HG03095 (cell line): Measurements from ENCODE around the gene ZDHHC9.

Source experiments
- ATAC-seq: cut with Tn5 transposase; IDR thresholded peaks from one replicate; pipeline ENCODE4 v1.9.1; 2021; ENCODE audit warnings: moderate library complexity; ENCODE audit not compliant: unreplicated experiment

Gene ZDHHC9

DNA sequence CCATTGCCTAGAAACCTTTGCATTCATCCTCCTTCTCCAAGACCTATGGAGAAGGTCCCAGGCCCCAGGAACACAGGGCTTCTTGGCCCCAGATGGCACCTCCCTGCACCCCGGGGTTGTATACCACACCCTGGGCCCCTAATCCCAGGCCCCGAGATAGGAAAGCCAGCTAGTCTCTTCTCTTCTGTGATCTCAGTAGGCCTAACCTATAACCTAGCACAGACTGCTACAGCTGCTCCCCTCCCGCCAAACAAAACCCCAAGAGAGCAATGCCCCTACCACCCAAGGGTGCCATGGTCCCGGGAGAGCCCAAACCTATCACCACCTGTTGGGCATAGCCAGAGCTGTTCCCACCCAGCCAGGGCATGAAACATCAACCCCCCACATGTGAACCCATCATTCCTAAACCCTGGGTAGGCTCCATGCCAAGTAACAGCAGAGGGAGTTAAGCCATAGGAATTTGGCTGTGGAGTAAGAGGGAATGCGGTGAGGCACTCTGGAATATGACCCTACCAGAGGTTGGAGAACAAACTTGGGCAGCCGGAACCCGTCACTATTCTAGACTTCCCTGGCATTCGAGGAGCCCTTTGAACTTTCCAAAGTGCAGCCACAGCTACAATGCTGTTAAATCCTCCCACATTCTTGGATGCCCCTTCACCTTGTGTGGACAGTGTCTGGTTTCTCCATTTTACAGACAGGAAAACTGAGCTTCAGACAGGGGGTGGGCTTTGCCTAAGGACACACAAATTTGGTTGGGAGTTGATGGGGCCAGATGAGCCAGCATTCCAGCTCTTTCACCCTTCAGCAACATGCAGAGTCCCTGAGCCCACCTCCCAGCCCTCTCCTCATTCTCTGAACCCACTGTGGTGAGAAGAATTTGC lies 74.9 kb downstream of the ZDHHC9 start:
- ATAC-seq, result no peak

DNA sequence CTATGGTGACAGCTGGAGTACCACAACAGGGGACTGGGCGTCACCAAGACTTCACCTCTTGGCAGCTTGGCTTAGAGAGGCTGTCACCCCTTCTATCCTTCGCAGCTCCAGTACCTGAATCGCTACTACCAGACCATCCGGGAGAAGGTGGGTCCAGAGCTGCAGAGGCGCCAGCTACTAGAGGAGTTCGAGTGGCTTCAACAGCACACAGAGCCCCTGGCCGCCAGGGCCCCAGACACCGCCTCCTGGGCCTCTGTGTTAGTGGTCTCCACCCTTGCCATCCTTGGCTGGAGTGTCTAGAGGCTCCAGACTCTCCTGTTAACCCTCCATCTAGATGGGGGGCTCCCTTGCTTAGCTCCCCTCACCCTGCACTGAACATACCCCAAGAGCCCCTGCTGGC lies 75.5 kb downstream of the ZDHHC9 start:
- no peak for ATAC-seq

DNA sequence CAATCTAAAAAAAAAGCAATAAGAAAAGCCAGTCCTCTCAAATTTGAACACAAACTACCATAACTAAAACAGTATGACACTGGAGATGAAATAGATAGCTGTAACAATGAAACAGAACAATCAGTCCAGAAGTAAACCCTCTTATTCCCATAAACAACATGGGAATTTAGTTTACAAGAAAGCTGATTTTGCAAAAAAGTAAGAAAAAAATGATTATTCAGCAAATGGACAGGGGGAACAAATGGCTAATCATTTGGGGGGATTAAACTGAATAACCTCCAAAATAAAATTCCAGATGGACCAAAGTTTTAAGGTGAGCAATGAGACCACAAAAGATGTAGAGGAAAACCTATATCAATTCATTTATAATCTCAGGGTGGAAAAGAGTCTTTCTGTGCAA lies 80.0 kb downstream of the ZDHHC9 start:
- no peak for ATAC-seq

DNA sequence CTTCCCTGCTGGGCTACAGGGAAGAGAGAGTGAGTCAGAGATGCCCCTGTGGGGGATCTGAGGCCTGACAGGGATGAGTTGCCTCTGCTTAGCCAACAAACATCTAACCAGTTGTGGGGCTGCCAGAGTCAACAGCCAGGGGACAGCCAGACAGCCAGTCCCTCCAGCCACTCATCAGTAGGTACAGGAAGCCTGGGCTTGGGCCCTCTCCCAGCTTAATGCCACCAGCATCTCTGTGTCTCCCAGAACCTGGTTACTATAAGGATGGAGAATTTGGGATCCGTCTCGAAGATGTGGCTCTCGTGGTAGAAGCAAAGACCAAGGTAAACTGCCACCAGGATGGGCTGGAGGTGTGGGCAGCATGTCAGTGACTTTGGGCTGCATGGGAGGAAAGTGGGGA lies 81.2 kb downstream of the ZDHHC9 start:
- no peak for ATAC-seq

DNA sequence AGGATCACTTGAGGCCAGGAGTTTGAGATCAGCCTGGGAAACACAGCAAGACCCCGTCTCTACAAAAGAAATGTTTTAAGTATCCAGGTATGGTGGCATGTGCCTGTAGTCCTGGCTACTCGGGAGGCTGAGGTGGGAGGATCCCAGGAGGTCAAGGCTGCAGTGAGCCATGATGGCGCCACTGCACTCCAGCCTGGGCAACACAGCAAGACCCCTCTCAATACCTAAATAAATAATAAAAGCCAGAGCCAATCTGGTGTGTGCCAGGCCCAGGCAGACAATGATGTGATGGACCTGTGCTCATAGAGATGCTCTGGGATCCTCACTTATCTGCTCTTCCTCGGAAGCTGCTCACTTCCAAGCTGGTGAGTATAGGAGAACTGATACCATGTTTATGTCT lies 82.1 kb downstream of the ZDHHC9 start:
- no peak for ATAC-seq

DNA sequence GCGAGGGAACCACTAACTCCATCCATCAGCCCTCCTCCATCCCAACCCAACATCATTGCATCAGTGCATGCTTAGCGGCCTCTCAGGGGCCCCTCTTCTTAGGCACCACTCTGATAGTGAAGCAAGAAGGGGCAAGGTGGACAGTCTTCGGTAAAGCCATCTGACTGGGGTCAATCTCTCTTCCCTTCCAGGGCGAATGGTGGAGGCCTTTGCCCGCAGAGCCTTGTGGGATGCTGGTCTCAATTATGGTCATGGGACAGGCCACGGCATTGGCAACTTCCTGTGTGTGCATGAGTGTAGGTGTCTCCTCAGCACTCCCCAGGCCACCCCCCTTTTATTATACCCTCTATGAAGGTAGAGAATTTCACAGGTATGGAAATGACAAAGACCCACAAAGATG lies 82.7 kb downstream of the ZDHHC9 start:
- no peak for ATAC-seq

DNA sequence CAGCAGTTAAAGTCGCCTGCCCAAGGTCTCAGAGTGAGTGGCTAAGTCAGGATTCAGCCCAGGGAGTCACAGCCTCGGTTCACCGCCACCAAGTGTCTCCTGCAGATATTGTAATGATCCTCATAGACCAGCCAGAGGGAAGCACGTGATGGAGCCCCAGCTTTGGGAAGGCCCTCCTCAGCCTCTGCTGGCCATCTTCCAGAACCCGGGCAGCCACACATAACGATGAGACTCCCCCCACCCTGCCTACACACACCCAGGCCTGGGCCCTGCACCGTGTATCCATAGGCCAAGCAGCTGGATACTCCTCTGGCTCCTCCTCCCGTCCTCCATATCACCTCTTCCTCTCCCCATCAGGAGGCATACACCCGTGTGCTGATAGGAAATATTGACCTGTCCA lies 83.5 kb downstream of the ZDHHC9 start:
- no peak for ATAC-seq

DNA sequence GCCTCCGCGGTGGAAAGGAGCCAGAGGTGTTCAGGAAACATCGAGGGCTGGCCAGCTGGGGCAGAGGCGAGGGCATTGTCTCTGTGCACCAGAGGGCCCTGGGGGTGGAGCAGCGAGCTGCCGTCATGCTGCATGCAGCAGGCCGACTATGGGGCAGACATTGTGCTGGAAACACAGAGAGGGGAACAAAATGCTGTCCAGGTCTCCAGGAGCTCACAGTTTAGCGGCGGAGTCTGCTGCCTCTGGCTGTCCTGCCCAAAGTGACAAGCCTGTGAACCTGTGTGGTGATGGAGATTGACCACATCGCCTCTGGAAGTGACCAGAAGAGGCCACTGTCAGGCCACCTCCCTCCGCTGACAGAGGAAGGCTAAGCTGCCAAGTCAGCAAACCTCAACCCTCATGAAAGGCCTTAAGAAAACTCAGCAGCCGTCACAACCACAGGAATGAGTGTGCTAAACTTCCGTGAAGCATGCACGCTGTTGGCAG lies 84.1 kb downstream of the ZDHHC9 start:
- no peak for ATAC-seq

DNA sequence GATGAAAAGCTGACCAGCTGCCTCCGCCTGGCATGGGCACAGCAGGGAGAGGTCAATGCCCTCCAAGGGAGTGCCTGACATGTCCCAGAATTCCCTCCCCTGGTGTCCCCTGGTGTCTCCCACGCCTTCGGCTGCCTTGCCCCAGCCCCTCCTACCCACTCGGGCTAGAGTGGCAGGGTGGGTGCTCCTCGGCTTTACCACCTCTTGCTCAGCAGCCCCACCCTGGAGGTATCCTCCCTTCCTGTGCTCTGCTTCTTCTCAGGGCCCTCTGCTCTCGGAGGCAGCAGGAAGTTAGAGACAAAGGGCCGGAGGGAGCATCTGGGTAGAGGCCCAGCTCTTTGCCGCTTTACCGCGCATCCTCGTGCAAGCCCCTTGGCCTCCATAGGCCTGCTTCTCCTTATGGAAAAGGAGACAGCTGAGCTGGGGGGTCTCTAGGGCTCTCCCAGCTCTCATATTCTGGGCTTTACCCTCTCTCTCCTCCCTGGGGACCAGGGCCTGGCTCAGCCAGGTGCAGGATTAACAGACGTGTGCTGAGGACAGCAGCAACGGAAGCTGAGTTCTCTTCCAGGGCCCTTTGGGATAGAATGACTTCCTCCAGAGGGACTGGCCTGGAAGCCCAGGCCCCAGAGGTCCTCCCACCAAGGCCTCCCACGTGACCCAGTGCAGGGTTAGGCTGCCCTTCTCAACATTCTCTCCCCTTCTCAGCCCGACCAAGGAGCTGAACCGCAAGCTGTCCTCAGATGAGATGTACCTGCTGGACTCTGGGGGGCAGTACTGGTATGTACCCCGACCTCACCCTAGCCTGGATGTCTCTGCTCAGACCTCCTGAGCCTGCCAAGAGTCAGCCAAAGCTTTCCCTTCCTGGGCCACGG lies 87.7 kb downstream of the ZDHHC9 start:
- ATAC-seq, result no peak

DNA sequence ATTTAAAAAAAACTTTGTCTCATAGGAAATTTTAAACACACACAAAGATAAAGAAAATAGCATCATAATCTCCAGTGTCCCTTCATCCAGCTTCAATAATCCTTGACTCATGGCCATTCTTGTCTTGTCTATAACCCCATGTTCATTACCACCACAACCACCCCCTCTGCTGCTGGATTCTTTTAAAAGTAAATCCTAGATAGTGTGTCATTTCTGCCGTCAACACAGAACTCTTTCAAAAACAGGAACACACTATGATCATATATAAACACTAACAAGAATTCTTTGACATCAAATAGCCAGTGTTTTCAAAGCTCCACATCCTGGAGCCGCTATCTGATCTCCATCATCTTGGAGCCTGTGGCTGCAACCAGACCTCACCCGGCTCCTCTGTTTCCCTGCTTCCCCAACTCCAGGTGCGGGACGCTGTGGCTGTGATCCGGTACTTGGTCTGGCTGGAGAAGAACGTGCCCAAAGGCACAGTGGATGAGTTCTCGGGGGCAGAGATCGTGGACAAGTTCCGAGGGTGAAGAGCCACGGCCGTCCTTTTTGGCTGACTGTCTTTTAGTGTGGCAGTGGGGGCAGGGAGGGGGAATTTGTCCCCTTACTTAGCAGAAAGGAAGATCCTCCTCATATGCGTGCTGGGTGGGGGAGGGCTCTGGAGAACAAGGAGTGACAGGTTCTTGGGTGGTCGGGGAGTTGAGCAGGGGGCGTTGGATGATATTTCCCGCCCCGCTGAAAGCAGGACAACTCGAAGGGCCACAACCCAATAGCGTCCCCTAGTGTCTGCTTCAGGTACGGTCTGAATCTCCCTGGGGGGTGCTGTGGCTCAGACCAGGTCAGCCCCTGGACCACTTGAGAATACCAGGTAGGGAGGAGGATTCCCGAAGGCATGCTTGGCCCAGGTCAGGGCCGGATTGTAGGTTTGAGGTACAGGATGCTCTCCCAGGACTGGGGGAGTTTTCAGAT lies 89.3 kb downstream of the ZDHHC9 start:
- ATAC-seq, result no peak
